HG02852 (cell line): Measurements from ENCODE around the gene ARL13A.
"Not testable (repeated sequence)": the region's sequence is repeated elsewhere in the genome, so short reads cannot be mapped to it uniquely, and the experiment has no call there.

Experiments used
- ATAC-seq: cut with Tn5 transposase; IDR thresholded peaks from one replicate; pipeline ENCODE4 v1.9.1; 2021; ENCODE audit warnings: mild to moderate bottlenecking, moderate library complexity; ENCODE audit not compliant: unreplicated experiment

Gene ARL13A

DNA sequence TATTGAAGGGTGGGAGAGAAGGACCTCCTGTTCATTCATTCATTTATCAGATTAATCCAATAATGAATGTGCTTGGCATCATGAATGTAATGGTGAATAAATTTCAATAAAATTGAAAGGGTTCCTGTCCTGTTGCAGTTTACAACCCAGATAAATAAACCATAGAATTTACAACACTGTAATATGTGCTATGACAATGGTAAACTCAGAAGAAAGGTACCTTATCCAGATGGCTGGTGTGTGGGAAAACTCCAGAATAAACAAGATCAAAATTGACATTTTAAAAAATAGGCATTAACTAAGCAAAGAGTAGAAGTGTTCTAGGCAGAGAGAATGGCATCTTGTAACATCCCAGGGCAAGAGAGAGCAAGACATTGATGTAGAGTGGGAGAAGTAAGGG lies 15.3 kb downstream of the ARL13A start:
- ATAC-seq = no peak

DNA sequence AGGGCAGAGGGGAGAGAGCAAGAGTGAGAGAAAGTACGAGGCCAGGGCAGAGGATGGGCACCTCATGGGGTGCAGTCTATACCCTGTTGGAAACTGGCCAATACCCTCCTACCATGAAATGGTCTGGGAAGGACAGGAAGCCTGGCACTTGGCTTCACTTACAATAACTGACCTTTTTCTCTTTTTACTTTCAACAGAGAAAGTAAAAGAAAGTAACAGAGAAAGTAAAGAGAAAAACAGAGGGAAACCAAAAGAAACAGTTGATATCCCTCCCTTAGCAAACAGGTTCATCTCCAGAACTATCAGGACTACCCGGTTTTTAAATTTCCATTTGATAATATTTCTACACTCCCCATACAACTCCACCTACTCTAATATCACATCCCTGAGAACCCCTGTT lies 20.6 kb downstream of the ARL13A start:
- ATAC-seq = no peak

DNA sequence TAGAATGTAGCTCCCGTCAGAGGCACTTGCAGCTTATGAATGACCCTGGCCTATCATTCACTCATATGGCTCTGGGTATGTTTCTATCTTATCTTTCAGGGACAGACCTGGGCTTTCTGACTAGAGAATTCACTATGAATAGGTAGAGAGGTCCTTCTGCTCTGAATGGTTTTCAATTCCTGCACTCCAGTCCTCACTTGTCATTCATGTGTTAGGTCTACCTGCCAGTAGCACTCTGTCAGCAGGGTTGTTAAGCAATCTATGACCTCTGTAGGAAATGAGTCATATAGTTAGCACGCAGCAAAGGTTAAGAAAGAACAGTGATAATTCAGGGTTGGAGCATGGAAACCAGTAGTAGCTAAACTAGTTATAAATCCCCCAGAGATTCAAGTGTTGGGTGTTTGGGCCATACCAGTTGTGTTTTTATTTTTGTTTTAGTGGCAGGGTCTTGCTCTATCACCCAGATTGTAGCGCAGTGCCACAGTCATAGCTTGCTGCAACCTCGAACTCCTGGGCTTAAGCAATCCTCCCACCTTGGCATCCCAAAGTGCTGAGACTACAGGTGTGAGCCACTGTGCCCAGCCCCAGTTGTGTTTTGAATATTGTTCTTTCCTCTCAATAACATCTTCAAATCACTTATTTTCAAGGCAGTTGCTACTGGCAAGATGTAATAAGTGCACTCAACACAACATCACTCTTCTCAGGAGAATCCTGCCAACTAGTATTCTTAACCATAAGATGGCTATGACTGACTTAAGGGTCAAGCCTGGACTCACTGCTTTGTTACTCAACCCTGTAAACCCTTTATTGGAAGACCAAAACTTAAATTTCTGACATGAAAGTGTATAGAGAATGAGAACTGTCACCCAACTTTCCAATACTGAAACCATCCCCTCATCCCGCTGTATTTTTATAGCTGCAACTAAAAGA lies 25.1 kb downstream of the ARL13A start:
- ATAC-seq = peak; percentile 87

DNA sequence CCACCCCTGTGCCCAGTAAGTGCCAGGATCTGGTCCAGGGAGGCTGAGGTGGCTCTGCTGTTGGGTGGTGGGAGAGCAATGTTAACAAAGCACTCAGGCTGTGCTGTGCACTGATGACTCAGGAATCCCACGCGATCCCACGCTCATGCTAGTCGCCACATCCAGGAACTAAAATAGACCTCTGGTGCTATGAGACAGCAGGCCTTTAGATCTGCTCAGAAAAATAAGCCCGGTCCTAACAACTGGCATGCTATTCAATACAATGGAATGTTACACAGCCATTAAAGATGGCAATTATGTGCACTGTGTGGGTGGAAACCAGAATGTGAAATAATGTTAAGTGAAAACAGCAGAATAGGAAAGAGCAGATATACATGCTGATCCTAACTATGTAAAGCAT lies 26.0 kb downstream of the ARL13A start:
- ATAC-seq = no peak

DNA sequence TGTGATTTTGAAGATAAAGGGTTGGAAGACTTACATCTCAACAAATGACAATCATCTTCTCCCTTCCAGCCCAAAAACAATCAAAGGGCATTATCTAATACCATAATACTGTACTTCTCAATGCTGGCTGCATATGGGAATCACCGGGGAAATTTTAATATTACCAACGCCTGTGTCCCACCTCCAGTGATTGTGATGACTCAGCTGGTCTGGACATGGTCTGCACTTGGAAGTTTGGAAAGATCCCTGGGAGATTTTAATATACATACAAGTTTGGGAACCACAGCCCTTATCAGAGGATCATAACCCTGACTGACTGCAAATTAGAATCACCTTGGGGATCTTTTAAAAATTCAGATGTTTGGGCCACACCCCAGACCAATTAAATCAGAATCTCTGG lies 29.9 kb downstream of the ARL13A start:
- no peak for ATAC-seq

DNA sequence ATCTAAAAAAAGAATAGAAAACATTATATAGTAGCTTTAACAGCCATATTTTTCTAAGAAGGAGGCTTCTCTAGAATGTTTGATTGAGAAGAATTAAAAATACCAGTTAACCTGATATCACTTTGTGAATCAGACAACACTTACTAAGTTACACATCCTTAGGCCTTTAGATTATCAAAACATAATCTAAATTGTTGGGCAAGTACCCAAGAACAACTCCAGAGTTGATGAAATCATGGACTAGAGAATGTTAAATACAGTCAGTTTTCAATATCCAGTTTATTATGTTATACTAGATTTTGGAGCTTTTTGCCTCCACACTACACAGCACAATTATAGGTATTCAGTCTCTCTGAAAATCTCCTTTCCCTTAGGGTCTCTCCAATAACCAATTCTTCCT lies 39.6 kb downstream of the ARL13A start:
- ATAC-seq = no peak

DNA sequence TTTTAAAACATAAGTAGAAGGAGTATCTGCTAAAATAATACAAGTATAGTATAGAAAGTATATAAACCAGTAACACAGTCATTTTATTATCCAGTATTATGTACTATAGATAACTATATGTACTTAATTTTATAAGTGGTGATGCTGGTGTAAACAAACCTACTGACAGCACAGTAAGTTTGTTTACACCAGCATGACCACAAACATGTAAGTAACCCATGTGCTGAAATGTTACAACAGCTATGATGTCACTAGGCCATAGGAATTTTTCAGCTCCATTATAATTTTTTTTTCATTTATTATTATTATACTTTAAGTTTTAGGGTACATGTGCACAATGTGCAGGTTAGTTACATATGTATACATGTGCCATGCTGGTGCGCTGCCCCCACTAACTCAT lies 42.5 kb downstream of the ARL13A start:
- ATAC-seq = not testable (repeated sequence)

DNA sequence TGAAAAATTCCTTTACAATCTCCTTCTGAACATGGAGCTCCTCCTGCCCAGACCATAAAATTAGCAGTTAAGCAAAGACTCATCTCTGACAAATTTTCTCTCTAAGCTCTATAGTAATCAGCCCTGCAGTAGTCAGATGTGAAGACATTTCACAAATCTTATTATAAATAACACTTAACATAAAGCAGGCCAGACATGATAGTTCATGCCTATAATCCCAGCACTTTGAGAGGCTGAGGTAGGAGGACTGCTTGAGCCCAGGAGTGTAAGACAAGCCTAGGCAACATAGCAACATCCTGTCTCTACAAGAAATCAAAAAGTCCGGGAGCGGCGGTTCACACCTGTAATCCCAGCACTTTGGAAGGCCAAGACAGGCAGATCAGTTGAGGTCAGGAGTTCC lies 52.5 kb downstream of the ARL13A start:
- no peak for ATAC-seq

DNA sequence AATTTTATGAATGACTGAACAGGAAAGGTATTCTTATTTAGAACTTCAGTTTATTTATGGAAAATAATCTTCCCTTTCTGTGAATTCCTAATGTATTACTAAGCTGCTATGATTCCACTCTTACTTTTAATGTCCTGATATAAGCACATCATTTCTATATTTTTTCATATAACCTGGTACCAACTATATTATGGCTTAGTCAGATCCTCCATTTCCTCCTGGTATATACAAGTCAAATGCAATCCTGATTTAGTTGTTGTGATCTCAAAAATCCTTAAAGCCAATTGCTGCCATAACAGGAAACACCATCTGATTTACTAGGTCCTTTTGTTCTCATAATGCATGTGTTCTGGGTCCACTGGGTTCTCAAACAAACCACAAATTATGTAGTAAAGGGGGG lies 55.6 kb downstream of the ARL13A start:
- ATAC-seq = no peak

DNA sequence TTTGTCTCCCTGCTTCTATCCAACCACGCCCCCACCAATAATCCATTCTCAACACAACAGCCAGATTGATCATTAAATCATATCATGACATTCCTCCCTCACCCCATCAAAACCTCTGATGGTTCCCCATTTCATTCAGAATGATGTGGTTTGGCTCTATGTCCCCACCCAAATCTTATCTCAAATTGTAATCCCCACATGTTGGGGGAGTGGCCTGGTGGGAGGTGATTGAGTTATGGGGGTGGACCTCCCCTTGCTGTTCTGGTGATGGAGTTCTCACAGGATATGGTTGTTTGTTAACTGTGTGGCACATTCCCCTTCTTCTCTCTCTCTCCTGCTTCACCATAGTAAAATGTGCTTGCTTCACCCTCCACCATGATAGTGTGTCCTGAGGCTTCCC lies 59.1 kb downstream of the ARL13A start:
- ATAC-seq = no peak

DNA sequence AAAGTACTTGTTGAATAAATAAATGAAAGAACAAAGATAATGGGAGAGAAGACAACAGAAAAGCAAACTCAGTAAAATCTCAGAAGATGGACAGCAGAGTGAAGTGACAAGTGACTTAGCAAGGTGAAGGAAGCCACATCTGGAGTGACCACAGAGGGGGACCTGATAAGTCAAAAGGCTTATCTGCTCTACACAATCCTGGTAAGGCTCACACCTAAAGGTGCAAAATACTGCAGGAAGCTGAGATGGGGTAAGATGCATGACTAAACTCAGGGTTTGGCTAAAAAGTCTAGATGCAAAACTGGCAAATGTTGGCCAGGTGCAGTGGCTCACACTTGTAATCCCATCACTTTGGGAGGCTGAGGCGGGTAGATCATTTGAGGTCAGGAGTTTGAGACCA lies 60.2 kb downstream of the ARL13A start:
- ATAC-seq = no peak

DNA sequence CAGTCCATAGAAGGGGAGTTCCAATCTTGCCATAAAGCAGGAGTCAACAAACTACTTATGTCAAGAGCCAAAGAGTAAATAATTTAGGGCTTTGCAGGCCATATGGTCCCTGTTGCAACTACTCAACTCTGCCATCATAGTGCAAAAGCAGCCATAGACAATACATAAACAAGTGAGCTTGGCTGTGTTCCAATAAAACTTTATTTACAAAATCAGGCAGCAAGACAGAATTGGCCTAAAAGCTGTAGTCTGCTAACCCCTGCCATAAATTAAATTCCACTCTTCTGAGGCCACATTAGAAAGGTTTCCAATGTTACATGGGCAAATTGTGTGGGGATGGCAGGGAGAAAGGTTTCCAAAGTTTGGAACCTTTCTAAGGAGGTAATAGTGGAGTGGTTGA lies 67.7 kb downstream of the ARL13A start:
- ATAC-seq = no peak

DNA sequence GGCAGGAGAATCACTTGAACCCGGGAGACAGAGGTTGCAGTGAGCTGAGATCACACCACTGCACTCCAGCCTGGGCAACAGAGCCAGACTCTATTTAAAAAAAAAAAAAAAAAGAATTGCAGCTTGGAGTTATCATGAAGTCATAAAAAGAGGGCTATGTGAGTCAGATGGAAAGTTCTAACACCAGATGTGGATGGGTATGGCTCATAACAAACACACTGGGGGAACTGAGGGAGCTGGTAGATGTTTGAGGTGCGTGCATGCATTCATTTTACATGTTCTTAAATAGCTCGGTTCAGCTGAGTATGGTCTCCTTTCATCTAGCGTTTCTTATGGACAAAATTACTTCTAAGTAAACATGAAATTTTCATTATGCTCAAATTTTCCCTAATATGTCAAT lies 70.7 kb downstream of the ARL13A start:
- no peak for ATAC-seq
